Measurements from ENCODE around the gene DPYD.

Gene DPYD

GRCh38 chr1:97038410-97038809, 882.4 kb downstream of the DPYD start:
- no peak for DNase-seq (ENCODE audit: extremely low spot score)
- ChIA-PET POLR2A (no interaction called here), CTCF (no interaction called here)
- TF ChIP-seq LEF1 (IDR thresholded peaks at IDR 0.05; ENCODE audit: borderline replicate concordance) = no peak
- no peak for TF ChIP-seq FOXA1 (IDR thresholded peaks at IDR 0.05)
- no peak for TF ChIP-seq CTBP1 (IDR thresholded peaks at IDR 0.05; ENCODE audit: borderline replicate concordance)
- TF ChIP-seq ELF4 (IDR thresholded peaks at IDR 0.05) = no peak
- TF ChIP-seq SUZ12 (IDR thresholded peaks at IDR 0.05) = no peak
- TF ChIP-seq FOXM1 (IDR thresholded peaks at IDR 0.05; ENCODE audit: borderline replicate concordance) = no peak
- TF ChIP-seq ZNF384 (IDR thresholded peaks at IDR 0.05) = no peak
- TF ChIP-seq TARDBP (IDR thresholded peaks at IDR 0.05) = no peak
- no peak for TF ChIP-seq SP1 (IDR thresholded peaks at IDR 0.05)

- POLR2A ChIA-PET = no interaction called here
- DNase-seq (ENCODE audit: extremely low spot score) = no peak
- TF ChIP-seq BHLHE40 (IDR thresholded peaks at IDR 0.05; ENCODE audit: borderline replicate concordance) (no peak), NFRKB (IDR thresholded peaks at IDR 0.05) (no peak), HDGF (IDR thresholded peaks at IDR 0.05; ENCODE audit: borderline replicate concordance) (no peak), ELF4 (IDR thresholded peaks at IDR 0.05) (no peak), SP1 (IDR thresholded peaks at IDR 0.05) (no peak)
- CTCF ChIA-PET = no interaction called here
Observed at GRCh38 chr1:97034651-97035050, 886.2 kb downstream of the DPYD start.

DNA sequence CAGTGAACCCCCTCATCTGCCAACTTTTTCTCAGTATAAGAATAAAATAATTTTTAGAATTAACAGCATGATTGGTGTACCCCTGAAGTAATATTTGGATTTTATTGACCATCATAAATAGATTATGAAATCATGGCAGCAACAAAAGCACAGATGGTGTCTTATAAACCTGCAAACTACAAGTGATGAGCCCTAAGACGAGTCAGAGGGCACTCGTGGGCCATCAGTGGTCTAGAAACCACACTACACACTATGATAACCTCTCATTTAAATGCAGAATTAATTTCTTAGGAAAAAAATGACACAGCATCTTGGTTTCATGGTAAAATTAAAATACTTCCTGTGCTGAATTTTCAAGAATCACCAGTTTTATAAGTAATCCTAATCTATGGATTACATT, 886.9 kb downstream of the DPYD start:
- DNase-seq (ENCODE audit: extremely low spot score) = no peak
- ChIA-PET CTCF (no interaction called here), POLR2A (no interaction called here)
- no peak for TF ChIP-seq NFRKB (IDR thresholded peaks at IDR 0.05)
- TF ChIP-seq FOXK2 (IDR thresholded peaks at IDR 0.05) = no peak
- no peak for TF ChIP-seq SP1 (IDR thresholded peaks at IDR 0.05)
- TF ChIP-seq ARNT (IDR thresholded peaks at IDR 0.05) = no peak
- no peak for TF ChIP-seq ELF4 (IDR thresholded peaks at IDR 0.05)
- no peak for TF ChIP-seq FOXM1 (IDR thresholded peaks at IDR 0.05; ENCODE audit: borderline replicate concordance)
- TF ChIP-seq ZNF384 (IDR thresholded peaks at IDR 0.05) = no peak
- TF ChIP-seq, protein P1, sequence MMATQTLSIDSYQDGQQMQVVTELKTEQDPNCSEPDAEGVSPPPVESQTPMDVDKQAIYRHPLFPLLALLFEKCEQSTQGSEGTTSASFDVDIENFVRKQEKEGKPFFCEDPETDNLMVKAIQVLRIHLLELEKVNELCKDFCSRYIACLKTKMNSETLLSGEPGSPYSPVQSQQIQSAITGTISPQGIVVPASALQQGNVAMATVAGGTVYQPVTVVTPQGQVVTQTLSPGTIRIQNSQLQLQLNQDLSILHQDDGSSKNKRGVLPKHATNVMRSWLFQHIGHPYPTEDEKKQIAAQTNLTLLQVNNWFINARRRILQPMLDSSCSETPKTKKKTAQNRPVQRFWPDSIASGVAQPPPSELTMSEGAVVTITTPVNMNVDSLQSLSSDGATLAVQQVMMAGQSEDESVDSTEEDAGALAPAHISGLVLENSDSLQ (IDR thresholded peaks at IDR 0.05) = no peak
- no peak for TF ChIP-seq LEF1 (IDR thresholded peaks at IDR 0.05; ENCODE audit: borderline replicate concordance)

Data from HEK293T (cell line).